ENCODE measurements around the gene TMEM33. TPM values are rescaled to one million over a fixed set of nuclear protein-coding genes. Genes with fewer than 3 reads are reported as not detected.

The TMEM33 gene
- total RNA-seq, 1 experiment from 2014 or later: 82.4 TPM

GRCh38 chr4:41939016-41939626 lies 3.9 kb downstream of the TMEM33 start (continued):
- TF ChIP-seq YY1 (IDR thresholded peaks at IDR 0.05; ENCODE audit: extremely low read depth, insufficient replicate concordance, low read depth, low read length) (no peak), MAX (IDR thresholded peaks at IDR 0.05) (no peak), EZH2 (IDR thresholded peaks at IDR 0.05) (no peak), ATF3 (IDR thresholded peaks at IDR 0.05) (no peak), RAD21 (IDR thresholded peaks at IDR 0.05; ENCODE audit: low read depth) (no peak), CTCF (IDR thresholded peaks at IDR 0.05 in 2 of 3, conservative IDR thresholded peaks at IDR 0.05 in 1 of 3; ENCODE audit: borderline replicate concordance in 1 of 3, insufficient read depth in 1 of 3, low read depth in 2 of 3, low read length in 2 of 3) (no peak)

GRCh38 chr4:41940834-41941233 lies 5.6 kb downstream of the TMEM33 start:
- Histone ChIP-seq H3K79me2 (ENCODE audit: insufficient read depth, low read length) (peaks cover 100% of the 10 kb centered on the region), H2AFZ (ENCODE audit: low read depth, low read length, poor library complexity, severe bottlenecking) (no peak overlapping the region), H3K36me3 (ENCODE audit: control insufficient read depth in 1 of 2, insufficient read depth in 2 of 2, low read length in 2 of 2) (peaks cover 19 to 23% of the 10 kb centered on the region in 2 experiments), H3K9me2 (ENCODE audit: insufficient read depth) (no peaks in the 10 kb centered on the region), H3K4me1 (ENCODE audit: control insufficient read depth in 1 of 2, insufficient read depth in 2 of 2, low read length in 2 of 2) (peaks cover 7 to 10% of the 10 kb centered on the region in 2 experiments), H3K27me3 (ENCODE audit: insufficient read depth, low read length) (no peaks in the 10 kb centered on the region), H3K4me2 (ENCODE audit: low read length) (no peak overlapping the region), H4K20me1 (ENCODE audit: insufficient read depth) (0 out of 2 replicates have a peak, but pooled peaks cover 4% of the 10 kb centered on the region), H3K4me3 (replicated peaks in 1 of 2; ENCODE audit: low read depth in 1 of 2, low read length in 2 of 2) (no peak overlapping the region), H3K9ac (ENCODE audit: low read length) (no peak overlapping the region), H3K9me3 (ENCODE audit: control insufficient read depth in 1 of 2, insufficient read depth in 1 of 2, low read depth in 1 of 2, low read length in 2 of 2) (no peaks in the 10 kb centered on the region), H3K27ac (ENCODE audit: low read depth, low read length) (no peak overlapping the region)
- TF ChIP-seq SRF (IDR thresholded peaks at IDR 0.05; ENCODE audit: low read depth) (no peak), MAX (IDR thresholded peaks at IDR 0.05) (no peak), TCF7L2 (IDR thresholded peaks at IDR 0.05; ENCODE audit: borderline replicate concordance, extremely low read depth, insufficient read depth, insufficient read length) (no peak), RAD21 (IDR thresholded peaks at IDR 0.05; ENCODE audit: low read depth) (no peak), ZNF274 (IDR thresholded peaks at IDR 0.05; ENCODE audit: low read depth, low read length) (no peak), ATF3 (IDR thresholded peaks at IDR 0.05) (no peak), CBX3 (IDR thresholded peaks at IDR 0.05; ENCODE audit: low read depth) (no peak), EZH2 (IDR thresholded peaks at IDR 0.05) (no peak), POLR2A (IDR thresholded peaks at IDR 0.05; ENCODE audit: borderline replicate concordance, extremely low read depth, insufficient read depth, insufficient read length) (no peak), EZH2phosphoT487 (IDR thresholded peaks at IDR 0.05; ENCODE audit: borderline replicate concordance) (no peak), ZBTB33 (IDR thresholded peaks at IDR 0.05; ENCODE audit: extremely low read depth, insufficient replicate concordance, low read length) (no peak)
- POLR2A ChIA-PET: no interaction called here
- CTCF ChIA-PET: no interaction called here
- intact Hi-C loops (cut with micrococcal nuclease): no loop called here
- RAD21 ChIA-PET (ENCODE audit: low non-redundant PET in 1 of 2, low total read pairs in 2 of 2, uncharacterized antibody in 2 of 2, unreplicated experiment in 2 of 2): no interaction called here
- no peak for DNase-seq (ENCODE audit: low read depth, low spot score)
- BruUV-seq (replicated peaks): no TSS peak
- ATAC-seq: no peak

Data from HCT116 (cell line).